ENCODE measurements around the gene RPSA.

- no peak for TF ChIP-seq CTCF (conservative IDR thresholded peaks at IDR 0.05)
- no peak for TF ChIP-seq EZH2 (IDR thresholded peaks at IDR 0.05; ENCODE audit: low read depth)
These were observed 28.7 kb downstream of the RPSA start for GRCh38 chr3:39435006-39435748.
